MM.1S (cell line): ENCODE measurements around the gene UBXN1.
A peak's percentile ranks its signal among the peaks of the same experiment; 100 is the strongest.
"Not testable (repeated sequence)": the region's sequence is repeated elsewhere in the genome, so short reads cannot be mapped to it uniquely, and the experiment has no call there.

Experiments used
- DNase-seq: peaks from one replicate; pipeline ENCODE4 v3.0.0-alpha.2; 2015
- H2AFZ ChIP-seq: fragments of 300-600 bp; sonication (generic); 2 replicates; pipeline ENCODE4 v1.6.0; 2016; ENCODE audit warnings: antibody characterized with exemption, low read length
- H3F3A ChIP-seq: fragments of 300-600 bp; sonication (generic); 2 replicates; pipeline ENCODE4 v1.6.1; 2016; ENCODE audit warnings: mild to moderate bottlenecking, antibody characterized with exemption, low read length, moderate library complexity, mixed read lengths; ENCODE audit not compliant: insufficient read depth
- H3K27ac ChIP-seq: fragments of 300-600 bp; sonication (generic); 2 replicates; pipeline ENCODE4 v1.5.1; 2016; ENCODE audit warnings: mild to moderate bottlenecking, low read length
- H3K27me3 ChIP-seq: fragments of 300-600 bp; sonication (generic); replicated peaks from 2 replicates; pipeline ENCODE4 v1.6.0; 2016; ENCODE audit warnings: low read length; ENCODE audit not compliant: insufficient read depth
- H3K36me3 ChIP-seq: fragments of 300-600 bp; sonication (generic); replicated peaks from 2 replicates; pipeline ENCODE4 v1.6.1; 2016; ENCODE audit warnings: mild to moderate bottlenecking, low read length, mixed read lengths; ENCODE audit not compliant: insufficient read depth
- H3K4me1 ChIP-seq: fragments of 300-600 bp; sonication (generic); 2 replicates; pipeline ENCODE4 v1.6.1; 2016; ENCODE audit warnings: low read length, mixed read lengths
- H3K4me2 ChIP-seq: fragments of 300-600 bp; sonication (generic); 2 replicates; pipeline ENCODE4 v1.6.0; 2016; ENCODE audit warnings: low read depth, low read length
- H3K4me3 ChIP-seq: fragments of 300-600 bp; sonication (generic); 2 replicates; pipeline ENCODE4 v1.5.1; 2016; ENCODE audit warnings: low read length, mixed read lengths
- H3K79me2 ChIP-seq: fragments of 300-600 bp; sonication (generic); 2 replicates; pipeline ENCODE4 v1.6.1; 2016; ENCODE audit warnings: mixed run types, low read length, mixed read lengths
- H3K9ac ChIP-seq: fragments of 300-600 bp; sonication (generic); 2 replicates; pipeline ENCODE4 v1.6.1; 2016; ENCODE audit warnings: low read length, mixed read lengths
- H3K9me2 ChIP-seq: fragments of 300-600 bp; sonication (generic); replicated peaks from 2 replicates; pipeline ENCODE4 v1.6.1; 2016; ENCODE audit warnings: mild to moderate bottlenecking, low read length, mixed read lengths; ENCODE audit not compliant: insufficient read depth
- H3K9me3 ChIP-seq: fragments of 300-600 bp; sonication (generic); replicated peaks from 2 replicates; pipeline ENCODE4 v1.6.1; 2016; ENCODE audit warnings: mild to moderate bottlenecking, low read length, mixed read lengths; ENCODE audit not compliant: insufficient read depth
- H4K20me1 ChIP-seq: fragments of 300-600 bp; sonication (generic); 2 replicates; pipeline ENCODE4 v1.6.1; 2016; ENCODE audit warnings: mild to moderate bottlenecking, low read length, moderate library complexity, mixed read lengths; ENCODE audit not compliant: insufficient read depth
- EZH2 ChIP-seq: fragments of 300-600 bp; sonication (generic); optimal IDR thresholded peaks from 2 replicates; pipeline ENCODE3; 2017; ENCODE audit warnings: low read depth, mild to moderate bottlenecking, antibody characterized with exemption, low read length, mixed read lengths
- EZH2phosphoT487 ChIP-seq: fragments of 300-600 bp; sonication (generic); IDR thresholded peaks from 2 replicates; pipeline ENCODE4 v1.6.1; 2018; ENCODE audit warnings: antibody characterized with exemption, low read length
- TF ChIP-seq, protein P1 (sequence below): fragments of 300-600 bp; sonication (generic); IDR thresholded peaks from 2 replicates; pipeline ENCODE4 v1.5.1; 2016; ENCODE audit warnings: antibody characterized with exemption, low read length, mixed read lengths

UBXN1 gene

DNA sequence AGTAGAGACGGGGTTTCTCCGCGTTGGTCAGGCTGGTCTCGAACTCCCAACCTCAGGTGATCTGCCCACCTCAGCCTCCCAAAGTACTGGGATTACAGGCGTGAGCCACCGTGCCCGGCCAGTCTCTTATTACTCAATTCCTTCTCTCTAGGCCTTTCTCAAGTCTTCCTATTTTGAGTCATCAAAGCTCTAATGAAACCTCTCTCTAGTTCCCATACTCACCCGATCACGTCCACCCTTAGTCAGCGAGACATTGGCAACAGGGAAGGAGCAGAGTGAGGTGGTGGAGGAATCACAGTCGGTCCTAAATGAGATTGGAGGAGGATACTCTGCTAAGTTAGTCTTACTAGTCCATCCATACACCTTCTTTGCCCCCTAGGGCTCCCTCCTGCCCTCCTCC, 23.4 kb upstream of the UBXN1 start:
- TF ChIP-seq, protein P1, sequence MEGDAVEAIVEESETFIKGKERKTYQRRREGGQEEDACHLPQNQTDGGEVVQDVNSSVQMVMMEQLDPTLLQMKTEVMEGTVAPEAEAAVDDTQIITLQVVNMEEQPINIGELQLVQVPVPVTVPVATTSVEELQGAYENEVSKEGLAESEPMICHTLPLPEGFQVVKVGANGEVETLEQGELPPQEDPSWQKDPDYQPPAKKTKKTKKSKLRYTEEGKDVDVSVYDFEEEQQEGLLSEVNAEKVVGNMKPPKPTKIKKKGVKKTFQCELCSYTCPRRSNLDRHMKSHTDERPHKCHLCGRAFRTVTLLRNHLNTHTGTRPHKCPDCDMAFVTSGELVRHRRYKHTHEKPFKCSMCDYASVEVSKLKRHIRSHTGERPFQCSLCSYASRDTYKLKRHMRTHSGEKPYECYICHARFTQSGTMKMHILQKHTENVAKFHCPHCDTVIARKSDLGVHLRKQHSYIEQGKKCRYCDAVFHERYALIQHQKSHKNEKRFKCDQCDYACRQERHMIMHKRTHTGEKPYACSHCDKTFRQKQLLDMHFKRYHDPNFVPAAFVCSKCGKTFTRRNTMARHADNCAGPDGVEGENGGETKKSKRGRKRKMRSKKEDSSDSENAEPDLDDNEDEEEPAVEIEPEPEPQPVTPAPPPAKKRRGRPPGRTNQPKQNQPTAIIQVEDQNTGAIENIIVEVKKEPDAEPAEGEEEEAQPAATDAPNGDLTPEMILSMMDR, result no peak
- TF ChIP-seq EZH2 (no peak), EZH2phosphoT487 (no peak)
- no peaks in the 10 kb centered on the region for H3K27me3 ChIP-seq
- no peak overlapping the region for H2AFZ ChIP-seq
- H3K4me2 ChIP-seq, result no peak overlapping the region
- no peak overlapping the region for H3K4me3 ChIP-seq
- H3K79me2 ChIP-seq, result peaks cover 12% of the 10 kb centered on the region
- H3K9ac ChIP-seq, result no peak overlapping the region
- DNase-seq, result no peak
- H3K9me2 ChIP-seq, result no peaks in the 10 kb centered on the region
- no peaks in the 10 kb centered on the region for H3K9me3 ChIP-seq
- no peaks in the 10 kb centered on the region for H3K36me3 ChIP-seq
- peaks cover 17% of the 10 kb centered on the region for H3F3A ChIP-seq
- H3K4me1 ChIP-seq, result peaks cover 13% of the 10 kb centered on the region
- H4K20me1 ChIP-seq, result no peaks in the 10 kb centered on the region
- H3K27ac ChIP-seq, result no peak overlapping the region

DNA sequence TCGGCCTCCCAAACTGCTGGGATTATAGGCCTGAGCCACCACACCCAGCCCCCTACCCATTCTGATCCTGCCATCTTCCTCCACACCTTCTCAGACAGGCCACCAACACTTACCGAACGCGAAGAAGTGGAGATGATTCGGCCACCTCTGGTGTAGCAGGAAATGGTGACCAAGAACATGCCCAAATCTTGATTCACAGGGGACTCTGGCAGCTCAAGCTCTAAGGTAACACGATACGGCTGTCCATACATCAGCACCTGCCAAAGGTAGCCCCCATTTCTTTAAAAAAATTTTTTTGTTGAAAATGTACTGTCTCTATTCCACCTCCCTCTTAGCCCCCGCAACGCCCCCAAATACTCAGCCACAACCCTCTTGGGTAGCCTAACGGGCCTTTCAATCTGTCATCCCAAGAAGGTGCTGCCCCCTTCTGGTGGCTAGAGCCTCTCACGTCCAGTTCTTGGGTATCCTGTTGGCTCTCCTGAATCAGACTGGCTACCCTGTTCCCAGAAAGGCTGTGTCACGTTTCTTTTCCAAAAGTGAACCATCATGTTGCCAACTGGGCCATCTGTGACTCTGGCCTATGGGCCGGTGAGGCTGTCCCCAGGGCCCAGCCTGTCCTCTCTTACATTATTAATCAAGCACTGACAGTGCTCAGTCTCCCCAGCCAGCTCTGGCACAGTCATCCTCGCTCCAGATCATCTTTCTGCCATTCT, 15.7 kb upstream of the UBXN1 start:
- TF ChIP-seq, protein P1, result peak; percentile 83
- no peak for TF ChIP-seq EZH2phosphoT487
- Histone ChIP-seq H3K36me3 (no peaks in the 10 kb centered on the region), H3K27me3 (no peaks in the 10 kb centered on the region), H3K79me2 (no peaks in the 10 kb centered on the region), H3K4me1 (no peaks in the 10 kb centered on the region), H3K4me2 (no peak overlapping the region), H3F3A (no peaks in the 10 kb centered on the region), H3K27ac (no peak overlapping the region), H3K4me3 (no peak overlapping the region), H2AFZ (no peak overlapping the region), H3K9me3 (no peaks in the 10 kb centered on the region), H3K9ac (no peak overlapping the region), H4K20me1 (no peaks in the 10 kb centered on the region), H3K9me2 (no peaks in the 10 kb centered on the region)
- DNase-seq, result peak; percentile 70

DNA sequence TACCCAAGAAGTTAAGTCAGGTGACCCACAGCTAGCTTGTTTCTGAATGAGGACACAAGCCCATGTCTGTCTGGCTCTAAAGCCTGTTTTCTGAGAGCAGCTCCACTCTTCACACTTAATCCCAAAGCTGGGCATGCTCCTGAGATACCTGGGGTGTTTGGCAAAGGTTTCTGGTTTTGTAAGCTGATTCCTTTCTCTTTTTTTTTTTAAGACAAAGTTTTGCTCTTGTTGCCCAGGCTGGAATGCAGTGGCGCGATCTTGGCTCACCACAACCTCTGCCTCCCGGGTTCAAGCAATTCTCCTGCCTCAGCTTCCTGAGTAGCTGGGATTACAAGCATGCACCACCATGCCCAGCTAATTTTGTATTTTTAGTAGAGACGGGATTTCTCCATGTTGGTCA, 14.8 kb upstream of the UBXN1 start:
- H3K9ac ChIP-seq, H3K27ac ChIP-seq, H3K4me3 ChIP-seq, H3K4me1 ChIP-seq, H3F3A ChIP-seq, DNase-seq, H3K4me2 ChIP-seq, H3K9me2 ChIP-seq, H3K27me3 ChIP-seq, H3K9me3 ChIP-seq, H3K79me2 ChIP-seq, H4K20me1 ChIP-seq, H3K36me3 ChIP-seq, H2AFZ ChIP-seq: not testable (repeated sequence)

DNA sequence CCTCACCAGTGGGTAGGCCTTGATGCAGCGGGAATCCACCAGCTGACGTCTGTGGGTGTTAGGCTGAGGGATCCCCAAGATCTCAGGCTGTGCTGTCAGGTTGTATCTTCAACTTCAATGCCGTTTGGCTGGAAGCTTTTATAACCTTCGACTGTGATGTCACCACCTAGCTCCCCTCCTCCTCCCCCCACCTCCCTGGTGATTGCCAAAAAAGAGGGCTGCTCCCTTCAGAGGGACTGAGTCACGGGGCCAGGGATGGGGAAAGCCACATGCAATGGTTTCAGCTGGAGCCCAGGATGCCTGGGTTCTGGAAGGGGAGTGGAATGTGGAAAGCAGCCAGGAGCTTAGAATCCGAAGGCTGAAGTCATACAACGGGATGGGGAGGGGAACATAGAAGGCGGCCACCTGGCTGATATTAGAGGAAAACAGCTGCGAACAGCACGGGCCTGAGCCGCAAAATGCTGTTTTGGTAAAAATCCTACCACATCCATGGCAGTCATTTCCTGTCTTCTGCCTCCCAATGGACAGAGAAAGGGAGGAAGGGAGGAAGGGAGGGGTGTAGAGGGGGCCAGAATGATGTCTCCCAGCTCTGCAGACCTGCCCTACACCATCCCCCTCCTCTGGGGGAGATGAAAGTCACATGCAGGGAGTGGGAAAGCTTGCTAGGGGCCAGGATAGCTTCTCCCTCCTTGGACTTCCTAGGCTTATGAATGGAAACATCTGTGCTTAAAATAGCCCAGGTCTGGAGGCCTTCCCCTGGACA, 10.7 kb upstream of the UBXN1 start, which contains the start of gene LRRN4CL:
LRRN4CL (minus strand) TSS at position 110 of the 763 bp plus-strand sequence. CDS start 1,022 bp downstream, outside the sequence.
- H3K79me2 ChIP-seq, result no peaks in the 10 kb centered on the region
- no peak within 1 kb of the TSS for H3K4me2 ChIP-seq
- H3F3A ChIP-seq, result no peaks in the 10 kb centered on the region
- H3K9me3 ChIP-seq, result no peaks in the 10 kb centered on the region
- H2AFZ ChIP-seq, result no peak within 1 kb of the TSS
- H3K27ac ChIP-seq, result no peak within 1 kb of the TSS
- H4K20me1 ChIP-seq, result no peaks in the 10 kb centered on the region
- no peak within 1 kb of the TSS for H3K9ac ChIP-seq
- H3K4me1 ChIP-seq, result no peaks in the 10 kb centered on the region
- H3K27me3 ChIP-seq, result no peaks in the 10 kb centered on the region
- TF ChIP-seq EZH2phosphoT487, result no peak
- no peak for TF ChIP-seq EZH2
- TF ChIP-seq, protein P1, result no peak
- H3K9me2 ChIP-seq, result no peaks in the 10 kb centered on the region
- no peak for DNase-seq
- no peak within 1 kb of the TSS for H3K4me3 ChIP-seq
- H3K36me3 ChIP-seq, result no peaks in the 10 kb centered on the region
